ENCODE results near the gene PRKN. TPM values are rescaled to one million over a fixed set of nuclear protein-coding genes. Genes with fewer than 3 reads are reported as not detected.

The PRKN gene
- total and polyA plus RNA-seq, 2 experiments from 2014 or later = 0.10 to 0.84 TPM

DNA sequence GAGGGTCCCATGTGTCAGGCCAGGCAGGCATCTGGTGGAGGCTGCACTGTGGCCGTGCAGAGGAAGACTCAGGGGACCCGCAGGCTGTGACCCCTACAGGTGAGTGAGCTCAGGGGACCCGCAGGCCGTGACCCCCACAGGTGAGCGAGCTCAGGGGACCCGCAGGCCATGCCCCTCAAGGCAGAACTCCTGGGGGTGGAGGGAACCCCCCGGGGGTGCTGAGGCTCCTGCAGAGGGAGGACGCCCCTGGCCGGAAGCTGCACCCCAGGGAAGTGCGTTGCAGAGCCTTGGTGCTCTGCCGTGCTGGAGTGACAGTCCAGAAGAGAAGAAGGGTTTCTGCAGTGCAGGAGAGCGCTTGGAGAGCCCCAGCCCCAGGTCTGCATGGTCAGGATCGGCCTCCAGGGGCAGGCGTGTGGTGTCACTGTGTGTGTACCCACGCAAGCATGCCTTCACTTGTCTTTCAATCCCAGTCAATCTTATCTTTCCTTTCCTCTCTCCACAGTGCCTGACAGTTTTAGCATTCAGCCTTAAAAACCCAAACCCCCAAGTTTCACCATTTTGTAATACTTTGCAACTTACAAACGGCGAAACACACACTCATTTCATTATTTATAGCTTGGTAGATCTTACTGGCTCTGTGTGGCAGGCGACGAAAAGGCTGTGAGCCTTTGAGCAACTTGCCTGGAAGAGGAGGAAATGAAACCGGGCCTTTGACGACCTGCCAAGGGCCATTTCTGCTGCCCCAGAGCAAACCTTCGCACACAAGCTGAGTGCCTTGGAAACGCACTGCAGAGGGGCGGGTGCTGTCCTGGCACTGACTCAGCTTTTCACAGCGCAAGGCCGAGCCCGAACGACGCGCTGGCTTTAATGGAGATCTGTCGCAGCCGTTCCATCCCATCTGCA is 1352.3 kb downstream of the PRKN start:
- Histone ChIP-seq H3K27ac (ENCODE audit: low read depth) (no peak overlapping the region), H2AFZ (peak overlapping the region; percentile 86; the same call in 1 of the 2 replicates), H3K4me1 (ENCODE audit: insufficient read depth) (no peaks in the 10 kb centered on the region), H3K79me2 (replicated peaks; ENCODE audit: insufficient read depth) (no peaks in the 10 kb centered on the region), H3K4me2 (no peak overlapping the region), H3K4me3 (no peak overlapping the region), H4K20me1 (replicated peaks; ENCODE audit: insufficient read depth) (no peaks in the 10 kb centered on the region), H3K27me3 (ENCODE audit: insufficient read depth) (no peaks in the 10 kb centered on the region), H3K36me3 (ENCODE audit: insufficient read depth) (no peaks in the 10 kb centered on the region), H3F3A (replicated peaks; ENCODE audit: low read depth) (no peaks in the 10 kb centered on the region), H3K9me2 (ENCODE audit: insufficient read depth) (no peaks in the 10 kb centered on the region)
- ATAC-seq (peak; percentile 79), DNase-seq (ENCODE audit: low spot score) (peak; percentile 67)
- peaks cover 11% of the 10 kb centered on the region for H3K27me3 Mint-ChIP-seq (ENCODE audit: insufficient read depth, low read depth, poor library complexity)
- TF ChIP-seq ZNF114 (CRISPR knock-in tag; IDR thresholded peaks at IDR 0.05) = no peak
- TF ChIP-seq, protein P1, sequence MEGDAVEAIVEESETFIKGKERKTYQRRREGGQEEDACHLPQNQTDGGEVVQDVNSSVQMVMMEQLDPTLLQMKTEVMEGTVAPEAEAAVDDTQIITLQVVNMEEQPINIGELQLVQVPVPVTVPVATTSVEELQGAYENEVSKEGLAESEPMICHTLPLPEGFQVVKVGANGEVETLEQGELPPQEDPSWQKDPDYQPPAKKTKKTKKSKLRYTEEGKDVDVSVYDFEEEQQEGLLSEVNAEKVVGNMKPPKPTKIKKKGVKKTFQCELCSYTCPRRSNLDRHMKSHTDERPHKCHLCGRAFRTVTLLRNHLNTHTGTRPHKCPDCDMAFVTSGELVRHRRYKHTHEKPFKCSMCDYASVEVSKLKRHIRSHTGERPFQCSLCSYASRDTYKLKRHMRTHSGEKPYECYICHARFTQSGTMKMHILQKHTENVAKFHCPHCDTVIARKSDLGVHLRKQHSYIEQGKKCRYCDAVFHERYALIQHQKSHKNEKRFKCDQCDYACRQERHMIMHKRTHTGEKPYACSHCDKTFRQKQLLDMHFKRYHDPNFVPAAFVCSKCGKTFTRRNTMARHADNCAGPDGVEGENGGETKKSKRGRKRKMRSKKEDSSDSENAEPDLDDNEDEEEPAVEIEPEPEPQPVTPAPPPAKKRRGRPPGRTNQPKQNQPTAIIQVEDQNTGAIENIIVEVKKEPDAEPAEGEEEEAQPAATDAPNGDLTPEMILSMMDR (conservative IDR thresholded peaks at IDR 0.05; ENCODE audit: low read depth in 2 of 2) = peak; percentile 34 to 39
- H3K4me3 Mint-ChIP-seq = no peak overlapping the region
- peak overlapping the region; percentile 56; the same call in 1 of the 2 replicates for H3K27ac Mint-ChIP-seq
- peaks cover 5% of the 10 kb centered on the region; the same call in 2 of the 3 replicates for H3K4me1 Mint-ChIP-seq
- no peaks in the 10 kb centered on the region; the same call in 2 of the 3 replicates for H3K36me3 Mint-ChIP-seq (ENCODE audit: low read depth)
- no peaks in the 10 kb centered on the region; the same call in 2 of the 3 replicates for H3K9me3 Mint-ChIP-seq

DNA sequence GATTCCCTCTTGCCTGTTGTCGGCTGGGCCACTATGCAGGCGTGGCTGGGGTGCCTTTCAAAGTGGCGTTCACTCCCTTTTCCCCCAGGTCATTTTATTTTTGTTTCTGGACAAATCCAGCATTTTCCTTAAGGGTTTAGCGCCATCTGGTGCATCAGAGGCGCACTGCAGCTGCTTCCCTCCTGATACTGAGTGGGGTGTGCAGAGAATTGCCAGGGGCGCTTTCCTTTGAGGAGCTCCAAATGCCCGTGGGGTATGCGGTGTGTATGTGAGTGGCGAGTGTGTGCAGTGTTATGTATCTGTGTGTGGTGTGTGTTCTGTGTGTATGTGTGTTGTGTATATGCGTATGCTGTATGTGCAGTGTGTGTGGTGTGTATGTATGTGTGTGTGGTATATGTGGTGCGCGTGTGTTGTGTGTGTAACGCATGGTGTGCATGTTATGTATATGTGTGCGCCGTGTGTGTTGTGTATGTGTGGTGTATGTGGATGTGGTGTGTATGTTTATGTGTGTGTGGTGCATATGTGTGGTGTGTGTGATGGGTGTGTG is 1353.6 kb downstream of the PRKN start:
- no peak for TF ChIP-seq ZNF114 (CRISPR knock-in tag; IDR thresholded peaks at IDR 0.05)
- TF ChIP-seq, protein P1 (conservative IDR thresholded peaks at IDR 0.05; ENCODE audit: low read depth in 2 of 2) = peak; percentile 93 to 97
- H3K4me1 Mint-ChIP-seq = peaks cover 3% of the 10 kb centered on the region; the same call in 1 of the 3 replicates

More for the DNA sequence above, 1353.6 kb downstream of the PRKN start:
- ATAC-seq = peak; percentile 57
- Histone ChIP-seq H3K9me2 (ENCODE audit: insufficient read depth) (no peaks in the 10 kb centered on the region), H3K4me2 (no peak overlapping the region), H2AFZ (peak overlapping the region; percentile 87; the same call in 1 of the 2 replicates), H3K4me1 (ENCODE audit: insufficient read depth) (no peaks in the 10 kb centered on the region), H4K20me1 (replicated peaks; ENCODE audit: insufficient read depth) (no peaks in the 10 kb centered on the region), H3K79me2 (replicated peaks; ENCODE audit: insufficient read depth) (no peaks in the 10 kb centered on the region), H3K4me3 (no peak overlapping the region), H3K27me3 (ENCODE audit: insufficient read depth) (no peaks in the 10 kb centered on the region), H3K27ac (ENCODE audit: low read depth) (no peak overlapping the region), H3K36me3 (ENCODE audit: insufficient read depth) (no peaks in the 10 kb centered on the region), H3F3A (replicated peaks; ENCODE audit: low read depth) (no peaks in the 10 kb centered on the region)
- no peak overlapping the region for H3K4me3 Mint-ChIP-seq
- H3K36me3 Mint-ChIP-seq (ENCODE audit: low read depth) = no peaks in the 10 kb centered on the region; the same call in 2 of the 3 replicates
- peaks cover 7% of the 10 kb centered on the region for H3K27me3 Mint-ChIP-seq (ENCODE audit: insufficient read depth, low read depth, poor library complexity)
- H3K27ac Mint-ChIP-seq = no peak overlapping the region
- no peaks in the 10 kb centered on the region for H3K9me3 Mint-ChIP-seq
- peak; percentile 89 for DNase-seq (ENCODE audit: low spot score)

All from GM23338 (cell line).